Measurements from ENCODE around the gene RNF144B.
"Not testable (repeated sequence)": the region's sequence is repeated elsewhere in the genome, so short reads cannot be mapped to it uniquely, and the experiment has no call there.

RNF144B gene

GRCh38 chr6:18353251-18353650 is 33.9 kb upstream of the RNF144B start:
- no peak for DNase-seq (ENCODE audit: low read depth)
- no peak overlapping the region for H3K4me3 ChIP-seq (ENCODE audit: low read depth, low read length)
- TF ChIP-seq, protein P1, sequence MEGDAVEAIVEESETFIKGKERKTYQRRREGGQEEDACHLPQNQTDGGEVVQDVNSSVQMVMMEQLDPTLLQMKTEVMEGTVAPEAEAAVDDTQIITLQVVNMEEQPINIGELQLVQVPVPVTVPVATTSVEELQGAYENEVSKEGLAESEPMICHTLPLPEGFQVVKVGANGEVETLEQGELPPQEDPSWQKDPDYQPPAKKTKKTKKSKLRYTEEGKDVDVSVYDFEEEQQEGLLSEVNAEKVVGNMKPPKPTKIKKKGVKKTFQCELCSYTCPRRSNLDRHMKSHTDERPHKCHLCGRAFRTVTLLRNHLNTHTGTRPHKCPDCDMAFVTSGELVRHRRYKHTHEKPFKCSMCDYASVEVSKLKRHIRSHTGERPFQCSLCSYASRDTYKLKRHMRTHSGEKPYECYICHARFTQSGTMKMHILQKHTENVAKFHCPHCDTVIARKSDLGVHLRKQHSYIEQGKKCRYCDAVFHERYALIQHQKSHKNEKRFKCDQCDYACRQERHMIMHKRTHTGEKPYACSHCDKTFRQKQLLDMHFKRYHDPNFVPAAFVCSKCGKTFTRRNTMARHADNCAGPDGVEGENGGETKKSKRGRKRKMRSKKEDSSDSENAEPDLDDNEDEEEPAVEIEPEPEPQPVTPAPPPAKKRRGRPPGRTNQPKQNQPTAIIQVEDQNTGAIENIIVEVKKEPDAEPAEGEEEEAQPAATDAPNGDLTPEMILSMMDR (conservative IDR thresholded peaks at IDR 0.05; ENCODE audit: low read depth, low read length) = no peak

DNA sequence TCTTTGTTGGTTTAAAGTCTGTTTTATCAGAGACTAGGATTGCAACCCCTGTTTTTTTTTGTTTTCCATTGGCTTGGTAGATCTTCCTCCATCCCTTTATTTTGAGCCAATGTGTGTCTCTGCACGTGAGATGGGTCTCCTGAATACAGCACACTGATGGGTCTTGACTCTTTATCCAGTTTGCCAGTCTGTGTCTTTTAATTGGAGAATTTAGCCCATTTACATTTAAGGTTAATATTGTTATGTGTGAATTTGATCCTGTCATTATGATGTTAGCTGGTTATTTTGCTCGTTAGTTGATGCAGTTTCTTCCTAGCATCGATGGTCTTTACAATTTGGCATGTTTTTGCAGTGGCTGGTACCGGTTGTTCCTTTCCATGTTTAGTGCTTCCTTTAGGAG is 29.6 kb upstream of the RNF144B start:
- DNase-seq (ENCODE audit: low read depth); H3K4me3 ChIP-seq (ENCODE audit: low read depth, low read length): not testable (repeated sequence)

- H3K4me3 ChIP-seq (ENCODE audit: low read depth, low read length) = no peak overlapping the region
- TF ChIP-seq, protein P1 (conservative IDR thresholded peaks at IDR 0.05; ENCODE audit: low read depth, low read length) = no peak
- no peak for DNase-seq (ENCODE audit: low read depth)
These were observed 27.8 kb upstream of the RNF144B start for GRCh38 chr6:18359237-18359885.

DNA sequence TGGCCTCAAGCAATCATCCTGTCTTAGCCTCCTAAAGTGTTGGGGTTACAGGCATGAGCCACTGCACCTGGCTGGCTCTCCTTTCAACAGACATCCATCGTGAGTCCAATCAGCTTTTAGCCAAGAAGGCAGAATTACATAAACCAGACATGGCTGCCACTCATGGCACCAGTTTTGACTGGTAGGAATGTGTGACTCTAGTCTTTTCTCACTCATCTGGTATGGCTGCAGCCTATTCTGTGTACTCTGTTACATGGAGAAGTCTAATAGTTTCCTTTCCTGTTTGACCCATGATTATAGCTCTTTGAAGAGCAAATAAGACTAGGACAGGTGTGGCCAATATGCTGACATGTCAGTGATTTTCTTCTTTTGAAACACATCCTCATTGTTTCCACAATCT is 27.0 kb upstream of the RNF144B start:
- TF ChIP-seq, protein P1 (conservative IDR thresholded peaks at IDR 0.05; ENCODE audit: low read depth, low read length) = no peak
- DNase-seq (ENCODE audit: low read depth) = no peak
- H3K4me3 ChIP-seq (ENCODE audit: low read depth, low read length) = no peak overlapping the region

- H3K4me3 ChIP-seq (ENCODE audit: low read depth, low read length) = no peak overlapping the region
- TF ChIP-seq, protein P1 (conservative IDR thresholded peaks at IDR 0.05; ENCODE audit: low read depth, low read length) = no peak
- DNase-seq (ENCODE audit: low read depth) = peak; percentile 96
These were observed 25.0 kb upstream of the RNF144B start for GRCh38 chr6:18362058-18362561.

DNA sequence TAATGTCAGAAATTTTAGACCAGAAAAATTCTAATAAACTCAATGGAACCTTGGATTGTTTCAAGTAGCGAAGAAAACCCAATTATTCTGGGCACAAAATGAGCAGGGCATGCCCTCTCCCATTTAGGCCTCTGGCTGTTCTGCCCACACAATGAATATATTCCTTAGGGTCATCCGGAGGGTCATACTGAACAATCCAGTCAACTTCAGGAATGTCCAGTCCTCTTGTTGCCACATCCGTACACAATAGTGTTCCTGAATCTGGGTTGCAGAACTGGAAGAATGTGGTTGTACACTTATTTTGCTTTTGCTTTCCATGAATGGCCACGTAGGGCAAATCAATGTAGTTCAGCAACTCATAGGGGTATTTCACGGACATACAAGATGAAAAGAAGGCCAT is 23.4 kb upstream of the RNF144B start:
- TF ChIP-seq, protein P1 (conservative IDR thresholded peaks at IDR 0.05; ENCODE audit: low read depth, low read length) = no peak
- no peak overlapping the region for H3K4me3 ChIP-seq (ENCODE audit: low read depth, low read length)
- no peak for DNase-seq (ENCODE audit: low read depth)

GRCh38 chr6:18364561-18364960 is 22.6 kb upstream of the RNF144B start:
- H3K4me3 ChIP-seq (ENCODE audit: low read depth, low read length); DNase-seq (ENCODE audit: low read depth): not testable (repeated sequence)

DNA sequence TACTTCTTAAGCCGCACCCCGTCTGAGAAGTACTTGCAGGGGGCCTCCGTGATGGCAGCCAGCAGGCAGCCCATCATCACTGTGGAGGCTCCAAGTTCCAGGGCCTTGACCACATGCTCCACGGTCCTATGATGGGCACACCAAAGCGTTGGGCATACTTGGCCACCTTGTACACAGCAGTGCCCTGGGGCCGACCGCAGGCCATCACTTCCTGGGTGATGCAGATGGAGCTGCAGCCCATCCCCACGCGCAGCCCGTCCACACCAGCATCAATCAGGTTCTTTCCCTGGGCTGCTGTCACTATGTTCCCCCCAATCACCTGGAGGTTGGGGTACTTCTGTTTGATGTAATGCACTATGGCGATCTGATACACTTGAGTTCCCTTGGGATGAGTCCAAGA is 19.8 kb upstream of the RNF144B start:
- H3K4me3 ChIP-seq (ENCODE audit: low read depth, low read length) = no peak overlapping the region
- DNase-seq (ENCODE audit: low read depth) = no peak
- TF ChIP-seq, protein P1 (conservative IDR thresholded peaks at IDR 0.05; ENCODE audit: low read depth, low read length) = no peak

Data from choroid plexus epithelial cell (primary cell).